Stimulated activated naive CD8-positive, alpha-beta T cell treated with anti-CD3 and anti-CD28 coated beads, Interleukin-15, Interleukin-2, amounts not matched to agents 100 ng/mL and 50 ng/mL, for 24 hours (primary cell): ENCODE results near the gene ATP6V1C2.

ENCODE experiments used
- H3K27ac Mint-ChIP-seq: one replicate; pipeline ENCODE4 v1.8.0; 2021; ENCODE audit warnings: mild to moderate bottlenecking, mixed read lengths
- H3K27me3 Mint-ChIP-seq: one replicate; pipeline ENCODE4 v1.8.0; 2021; ENCODE audit warnings: mixed read lengths
- H3K36me3 Mint-ChIP-seq: one replicate; pipeline ENCODE4 v1.8.0; 2021; ENCODE audit warnings: low read depth, mixed read lengths
- H3K4me1 Mint-ChIP-seq: one replicate; pipeline ENCODE4 v1.8.0; 2021; ENCODE audit warnings: low read depth, mixed read lengths
- H3K4me3 Mint-ChIP-seq: one replicate; pipeline ENCODE4 v1.8.0; 2021; ENCODE audit warnings: mild to moderate bottlenecking, mixed read lengths
- H3K9me3 Mint-ChIP-seq: one replicate; pipeline ENCODE4 v1.8.0; 2021; ENCODE audit warnings: mixed read lengths

ATP6V1C2 gene

GRCh38 chr2:10712185-10712809, 9.1 kb upstream of the ATP6V1C2 start:
- H3K27ac Mint-ChIP-seq = peak overlapping the region; percentile 81
- no peak overlapping the region for H3K4me3 Mint-ChIP-seq
- H3K9me3 Mint-ChIP-seq = no peaks in the 10 kb centered on the region
- peaks cover 6% of the 10 kb centered on the region for H3K4me1 Mint-ChIP-seq
- H3K27me3 Mint-ChIP-seq = peaks cover 37% of the 10 kb centered on the region
- no peaks in the 10 kb centered on the region for H3K36me3 Mint-ChIP-seq

GRCh38 chr2:10716581-10716980, 4.8 kb upstream of the ATP6V1C2 start:
- no peak overlapping the region for H3K4me3 Mint-ChIP-seq
- peaks cover 9% of the 10 kb centered on the region for H3K4me1 Mint-ChIP-seq
- peaks cover 37% of the 10 kb centered on the region for H3K27me3 Mint-ChIP-seq
- no peaks in the 10 kb centered on the region for H3K9me3 Mint-ChIP-seq
- no peak overlapping the region for H3K27ac Mint-ChIP-seq
- H3K36me3 Mint-ChIP-seq = no peaks in the 10 kb centered on the region

GRCh38 chr2:10717628-10718027, 3.8 kb upstream of the ATP6V1C2 start:
- H3K27ac Mint-ChIP-seq = no peak overlapping the region
- H3K9me3 Mint-ChIP-seq = no peaks in the 10 kb centered on the region
- H3K27me3 Mint-ChIP-seq = peaks cover 42% of the 10 kb centered on the region
- no peaks in the 10 kb centered on the region for H3K36me3 Mint-ChIP-seq
- no peak overlapping the region for H3K4me3 Mint-ChIP-seq
- peaks cover 3% of the 10 kb centered on the region for H3K4me1 Mint-ChIP-seq

GRCh38 chr2:10720306-10720705, 1.1 kb upstream of the ATP6V1C2 start:
- peaks cover 54% of the 10 kb centered on the region for H3K27me3 Mint-ChIP-seq
- no peaks in the 10 kb centered on the region for H3K36me3 Mint-ChIP-seq
- peaks cover 3% of the 10 kb centered on the region for H3K4me1 Mint-ChIP-seq
- no peaks in the 10 kb centered on the region for H3K9me3 Mint-ChIP-seq
- H3K27ac Mint-ChIP-seq = no peak overlapping the region
- peak overlapping the region; percentile 55 for H3K4me3 Mint-ChIP-seq

- Mint-ChIP-seq H3K4me3 (peak overlapping the region; percentile 55), H3K27me3 (peaks cover 53% of the 10 kb centered on the region), H3K36me3 (no peaks in the 10 kb centered on the region), H3K9me3 (no peaks in the 10 kb centered on the region), H3K4me1 (peaks cover 3% of the 10 kb centered on the region), H3K27ac (no peak overlapping the region)
Measured at GRCh38 chr2:10720947-10721395, 459 bp upstream of the ATP6V1C2 start.

- H3K4me1 Mint-ChIP-seq = peaks cover 3% of the 10 kb centered on the region
- no peak overlapping the region for H3K27ac Mint-ChIP-seq
- H3K27me3 Mint-ChIP-seq = peaks cover 50% of the 10 kb centered on the region
- H3K4me3 Mint-ChIP-seq = peak overlapping the region; percentile 11
- no peaks in the 10 kb centered on the region for H3K36me3 Mint-ChIP-seq
- H3K9me3 Mint-ChIP-seq = no peaks in the 10 kb centered on the region
Measured at GRCh38 chr2:10722252-10722825, 909 bp downstream of the ATP6V1C2 start.

GRCh38 chr2:10732924-10733565, 11.6 kb downstream of the ATP6V1C2 start:
- H3K27ac Mint-ChIP-seq = no peak overlapping the region
- no peaks in the 10 kb centered on the region for H3K4me1 Mint-ChIP-seq
- no peaks in the 10 kb centered on the region for H3K27me3 Mint-ChIP-seq
- no peaks in the 10 kb centered on the region for H3K9me3 Mint-ChIP-seq
- no peak overlapping the region for H3K4me3 Mint-ChIP-seq
- H3K36me3 Mint-ChIP-seq = no peaks in the 10 kb centered on the region

- H3K9me3 Mint-ChIP-seq = no peaks in the 10 kb centered on the region
- H3K36me3 Mint-ChIP-seq = no peaks in the 10 kb centered on the region
- no peaks in the 10 kb centered on the region for H3K4me1 Mint-ChIP-seq
- H3K27me3 Mint-ChIP-seq = no peaks in the 10 kb centered on the region
- H3K27ac Mint-ChIP-seq = no peak overlapping the region
- no peak overlapping the region for H3K4me3 Mint-ChIP-seq
Measured at GRCh38 chr2:10733566-10733925, 12.1 kb downstream of the ATP6V1C2 start.

GRCh38 chr2:10733980-10734379, 12.6 kb downstream of the ATP6V1C2 start:
- Mint-ChIP-seq H3K36me3 (no peaks in the 10 kb centered on the region), H3K27me3 (no peaks in the 10 kb centered on the region), H3K4me1 (no peaks in the 10 kb centered on the region), H3K4me3 (no peak overlapping the region), H3K27ac (no peak overlapping the region), H3K9me3 (no peaks in the 10 kb centered on the region)

- H3K4me1 Mint-ChIP-seq = peaks cover 4% of the 10 kb centered on the region
- H3K9me3 Mint-ChIP-seq = no peaks in the 10 kb centered on the region
- H3K27me3 Mint-ChIP-seq = peaks cover 4% of the 10 kb centered on the region
- no peak overlapping the region for H3K27ac Mint-ChIP-seq
- H3K36me3 Mint-ChIP-seq = no peaks in the 10 kb centered on the region
- no peak overlapping the region for H3K4me3 Mint-ChIP-seq
Measured at GRCh38 chr2:10738192-10738591, 16.8 kb downstream of the ATP6V1C2 start.

GRCh38 chr2:10740226-10740625, 18.8 kb downstream of the ATP6V1C2 start:
- Mint-ChIP-seq H3K4me1 (peaks cover 5% of the 10 kb centered on the region), H3K36me3 (no peaks in the 10 kb centered on the region), H3K27ac (no peak overlapping the region), H3K9me3 (no peaks in the 10 kb centered on the region), H3K27me3 (peaks cover 4% of the 10 kb centered on the region), H3K4me3 (no peak overlapping the region)

GRCh38 chr2:10741139-10741538, 19.7 kb downstream of the ATP6V1C2 start:
- H3K27me3 Mint-ChIP-seq = peaks cover 4% of the 10 kb centered on the region
- no peak overlapping the region for H3K27ac Mint-ChIP-seq
- H3K4me1 Mint-ChIP-seq = peaks cover 13% of the 10 kb centered on the region
- H3K9me3 Mint-ChIP-seq = no peaks in the 10 kb centered on the region
- no peak overlapping the region for H3K4me3 Mint-ChIP-seq
- H3K36me3 Mint-ChIP-seq = no peaks in the 10 kb centered on the region

GRCh38 chr2:10742666-10743065, 21.2 kb downstream of the ATP6V1C2 start:
- H3K9me3 Mint-ChIP-seq = no peaks in the 10 kb centered on the region
- H3K27me3 Mint-ChIP-seq = peaks cover 4% of the 10 kb centered on the region
- no peaks in the 10 kb centered on the region for H3K36me3 Mint-ChIP-seq
- no peak overlapping the region for H3K4me3 Mint-ChIP-seq
- H3K27ac Mint-ChIP-seq = no peak overlapping the region
- peaks cover 21% of the 10 kb centered on the region for H3K4me1 Mint-ChIP-seq

- no peaks in the 10 kb centered on the region for H3K36me3 Mint-ChIP-seq
- H3K4me3 Mint-ChIP-seq = no peak overlapping the region
- H3K9me3 Mint-ChIP-seq = no peaks in the 10 kb centered on the region
- H3K27ac Mint-ChIP-seq = no peak overlapping the region
- H3K4me1 Mint-ChIP-seq = peaks cover 12% of the 10 kb centered on the region
- peaks cover 10% of the 10 kb centered on the region for H3K27me3 Mint-ChIP-seq
Measured at GRCh38 chr2:10750610-10751009, 29.2 kb downstream of the ATP6V1C2 start.

- no peaks in the 10 kb centered on the region for H3K9me3 Mint-ChIP-seq
- no peak overlapping the region for H3K4me3 Mint-ChIP-seq
- peaks cover 10% of the 10 kb centered on the region for H3K27me3 Mint-ChIP-seq
- H3K36me3 Mint-ChIP-seq = no peaks in the 10 kb centered on the region
- H3K27ac Mint-ChIP-seq = no peak overlapping the region
- H3K4me1 Mint-ChIP-seq = peaks cover 3% of the 10 kb centered on the region
Measured at GRCh38 chr2:10752236-10752635, 30.8 kb downstream of the ATP6V1C2 start.
